ENCODE data around the gene NFIX. TPM values are rescaled to one million over a fixed set of nuclear protein-coding genes. Genes with fewer than 3 reads are reported as not detected.

NFIX gene
- total and polyA plus RNA-seq, 9 of the 15 experiments (the other 6 are each of a cell fraction or from before 2014, with no cell fraction given): 0.28 to 26.8 (median 5.4) TPM

DNA sequence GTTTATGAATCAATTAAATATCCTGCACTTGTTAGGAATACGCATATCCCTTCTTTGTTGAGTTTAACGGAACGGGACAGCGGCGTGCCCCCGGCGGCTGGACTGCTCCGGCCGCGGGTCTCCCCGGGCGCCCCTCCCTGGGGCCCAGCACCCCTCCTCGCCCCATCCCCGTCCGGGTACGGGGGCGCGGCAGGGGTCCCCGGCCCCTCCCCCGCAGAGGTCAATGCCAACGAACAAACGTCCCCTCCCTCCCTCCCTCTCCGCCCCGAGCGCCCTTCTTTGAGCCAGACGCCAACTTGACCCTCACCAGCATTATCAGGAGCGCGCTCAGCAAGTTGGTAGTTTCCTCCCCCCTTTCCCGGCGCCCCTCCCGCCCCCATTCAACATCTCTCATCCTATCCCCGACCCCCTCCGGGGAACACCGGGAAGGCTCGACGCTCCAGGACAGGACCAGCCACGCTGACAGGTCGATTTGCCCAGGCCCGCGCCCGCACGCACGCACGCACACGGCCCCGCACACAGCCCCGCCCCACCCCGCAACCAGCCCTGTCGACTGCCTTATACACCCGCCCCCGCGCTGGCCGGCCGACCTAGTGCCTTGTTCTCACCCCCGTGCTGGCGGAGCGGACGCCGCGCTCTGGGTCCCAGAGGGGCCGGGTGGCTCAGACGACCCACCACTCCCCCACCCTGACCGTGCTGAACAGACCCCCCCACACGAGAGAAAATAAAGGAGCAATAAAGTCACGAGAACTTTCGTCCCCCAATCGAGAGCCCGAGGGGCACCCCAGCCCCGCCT lies 102.4 kb downstream of the NFIX start (continued):
- TF ChIP-seq GTF3C2 (IDR thresholded peaks at IDR 0.05; ENCODE audit: borderline replicate concordance, extremely low read depth, insufficient read length) (no peak), ZNF445 (CRISPR knock-in tag; IDR thresholded peaks at IDR 0.05; ENCODE audit: low read depth) (peak; percentile 64), ZNF384 (IDR thresholded peaks at IDR 0.05; ENCODE audit: low read depth, low read length) (no peak), GTF2E2 (tag; IDR thresholded peaks at IDR 0.05) (no peak), CREB1 (IDR thresholded peaks at IDR 0.05) (0 out of 2 replicates have a peak, but pooled peaks have one; percentile 20), CREB1 (CRISPR knock-in tag; IDR thresholded peaks at IDR 0.05) (peak; percentile 29; the same call in 1 of the 2 replicates), NONO (IDR thresholded peaks at IDR 0.05; ENCODE audit: low read depth in 2 of 2, low read length in 1 of 2) (peak; percentile 27 to 66; a peak in 3 of 4 replicates), ZNF121 (CRISPR knock-in tag; conservative IDR thresholded peaks at IDR 0.05) (no peak), RFX1 (IDR thresholded peaks at IDR 0.05) (no peak), ZNF407 (IDR thresholded peaks at IDR 0.05; ENCODE audit: low read depth) (no peak), ETV5 (CRISPR knock-in tag; IDR thresholded peaks at IDR 0.05; ENCODE audit: low read depth) (0 out of 2 replicates have a peak, but pooled peaks have one; percentile 6), GABPB2 (CRISPR knock-in tag; conservative IDR thresholded peaks at IDR 0.05) (0 out of 2 replicates have a peak, but pooled peaks have one; percentile 34), PPARD (CRISPR knock-in tag; IDR thresholded peaks at IDR 0.05) (no peak)
- TF ChIP-seq, protein P1, sequence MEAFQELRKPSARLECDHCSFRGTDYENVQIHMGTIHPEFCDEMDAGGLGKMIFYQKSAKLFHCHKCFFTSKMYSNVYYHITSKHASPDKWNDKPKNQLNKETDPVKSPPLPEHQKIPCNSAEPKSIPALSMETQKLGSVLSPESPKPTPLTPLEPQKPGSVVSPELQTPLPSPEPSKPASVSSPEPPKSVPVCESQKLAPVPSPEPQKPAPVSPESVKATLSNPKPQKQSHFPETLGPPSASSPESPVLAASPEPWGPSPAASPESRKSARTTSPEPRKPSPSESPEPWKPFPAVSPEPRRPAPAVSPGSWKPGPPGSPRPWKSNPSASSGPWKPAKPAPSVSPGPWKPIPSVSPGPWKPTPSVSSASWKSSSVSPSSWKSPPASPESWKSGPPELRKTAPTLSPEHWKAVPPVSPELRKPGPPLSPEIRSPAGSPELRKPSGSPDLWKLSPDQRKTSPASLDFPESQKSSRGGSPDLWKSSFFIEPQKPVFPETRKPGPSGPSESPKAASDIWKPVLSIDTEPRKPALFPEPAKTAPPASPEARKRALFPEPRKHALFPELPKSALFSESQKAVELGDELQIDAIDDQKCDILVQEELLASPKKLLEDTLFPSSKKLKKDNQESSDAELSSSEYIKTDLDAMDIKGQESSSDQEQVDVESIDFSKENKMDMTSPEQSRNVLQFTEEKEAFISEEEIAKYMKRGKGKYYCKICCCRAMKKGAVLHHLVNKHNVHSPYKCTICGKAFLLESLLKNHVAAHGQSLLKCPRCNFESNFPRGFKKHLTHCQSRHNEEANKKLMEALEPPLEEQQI (IDR thresholded peaks at IDR 0.05): no peak
